T-helper 9 cell (primary cell): Measurements from ENCODE around the gene YY1AP1.
A peak's percentile ranks its signal among the peaks of the same experiment; 100 is the strongest.
"Not testable (repeated sequence)": the region's sequence is repeated elsewhere in the genome, so short reads cannot be mapped to it uniquely, and the experiment has no call there.

Experiments
- DNase-seq: peaks from one replicate; pipeline ENCODE4 v3.0.0-alpha.2; 2020

Gene YY1AP1

DNA sequence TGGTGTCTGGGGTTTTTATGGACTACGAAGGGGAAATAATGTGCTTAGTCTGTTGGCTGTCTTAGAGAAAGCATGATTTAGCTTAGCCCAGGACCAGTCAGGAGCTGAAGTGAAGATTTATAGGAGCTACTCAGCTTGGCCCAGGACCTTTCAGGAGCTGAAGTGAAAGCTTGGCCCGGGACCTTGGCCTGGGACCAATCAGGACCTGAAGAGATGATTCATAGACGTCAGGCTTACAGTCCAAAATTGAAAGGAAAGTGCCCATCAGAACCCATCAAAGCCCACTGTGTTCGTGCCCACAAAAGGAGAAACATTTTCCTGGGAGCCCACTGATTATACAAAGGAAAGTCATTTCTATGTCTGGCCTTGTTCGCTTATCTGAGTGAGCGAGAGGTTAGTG is 42.9 kb downstream of the YY1AP1 start:
- DNase-seq = no peak

DNA sequence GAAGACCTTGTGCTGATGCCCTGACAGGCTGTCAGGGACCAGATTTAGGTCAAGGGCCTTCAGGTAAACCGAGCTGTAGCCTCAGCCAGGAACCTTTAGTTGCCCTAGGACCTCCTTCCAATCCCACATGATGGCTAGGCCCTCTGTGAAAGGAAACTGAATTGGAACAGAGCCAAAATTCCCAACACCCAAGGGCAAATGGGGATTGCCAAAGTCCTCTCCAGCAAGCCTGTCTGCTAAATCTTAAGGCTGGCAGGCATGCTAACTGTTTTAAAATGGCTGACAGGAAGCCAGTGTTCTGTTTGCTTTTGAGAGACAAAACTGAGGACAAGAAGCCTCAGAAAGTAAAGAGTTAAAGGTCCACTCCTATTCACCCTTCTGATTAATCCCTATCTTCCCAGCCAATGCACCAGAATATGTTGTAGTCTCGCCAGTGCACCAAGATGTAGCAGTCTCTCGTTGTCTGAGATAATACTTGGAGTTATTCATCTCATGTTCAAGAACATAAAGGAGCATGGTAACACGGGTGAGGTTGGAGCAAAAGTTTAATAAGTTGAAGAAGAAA is 43.5 kb downstream of the YY1AP1 start:
- no peak for DNase-seq

DNA sequence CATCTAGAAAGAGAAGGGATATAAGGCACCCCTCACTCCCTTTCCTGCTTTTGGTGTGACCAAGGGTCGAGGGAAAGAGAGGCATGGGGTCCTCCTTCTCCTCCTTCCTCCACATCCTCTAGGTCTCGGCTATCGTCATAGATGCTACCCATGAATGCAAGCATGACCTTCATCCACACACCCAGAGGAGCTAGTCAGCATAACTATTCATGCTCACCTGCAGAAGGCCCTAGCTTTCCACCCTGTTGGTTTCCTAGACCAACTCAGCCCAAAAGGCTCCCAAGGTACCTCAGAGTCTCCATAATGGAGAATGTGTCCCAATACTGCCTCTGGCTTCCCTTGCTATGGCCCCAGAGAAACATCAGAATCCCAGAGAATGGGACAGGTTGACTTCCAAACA is 45.3 kb downstream of the YY1AP1 start:
- DNase-seq = no peak

DNA sequence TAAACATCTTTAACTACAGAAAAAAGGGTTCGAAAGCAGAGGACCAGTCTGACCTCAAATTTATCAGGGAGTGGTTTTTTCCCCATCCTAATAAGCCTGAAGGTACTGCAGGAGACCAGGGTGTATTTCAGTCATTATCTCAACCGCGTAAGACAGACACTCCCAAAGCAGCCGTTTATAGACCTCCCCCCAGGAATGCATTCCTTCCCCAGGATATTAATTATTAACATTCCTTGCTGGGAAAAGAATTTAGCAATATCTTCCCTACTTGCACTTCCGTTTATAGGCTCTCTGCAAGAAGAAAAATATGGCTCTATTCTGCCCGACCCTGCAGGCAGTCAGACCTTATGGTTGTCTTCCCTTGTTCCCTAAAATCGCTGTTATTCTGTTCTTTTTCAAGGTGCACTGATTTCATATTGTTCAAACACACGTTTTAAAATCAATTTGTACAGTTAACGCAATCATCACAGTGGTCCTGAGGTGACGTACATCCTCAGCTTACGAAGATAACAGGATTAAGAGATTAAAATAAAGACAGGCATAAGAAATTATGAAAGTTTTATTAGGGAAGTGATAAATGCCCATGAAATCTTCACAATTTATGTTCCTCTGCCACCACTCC is 45.9 kb downstream of the YY1AP1 start:
- DNase-seq = not testable (repeated sequence)

DNA sequence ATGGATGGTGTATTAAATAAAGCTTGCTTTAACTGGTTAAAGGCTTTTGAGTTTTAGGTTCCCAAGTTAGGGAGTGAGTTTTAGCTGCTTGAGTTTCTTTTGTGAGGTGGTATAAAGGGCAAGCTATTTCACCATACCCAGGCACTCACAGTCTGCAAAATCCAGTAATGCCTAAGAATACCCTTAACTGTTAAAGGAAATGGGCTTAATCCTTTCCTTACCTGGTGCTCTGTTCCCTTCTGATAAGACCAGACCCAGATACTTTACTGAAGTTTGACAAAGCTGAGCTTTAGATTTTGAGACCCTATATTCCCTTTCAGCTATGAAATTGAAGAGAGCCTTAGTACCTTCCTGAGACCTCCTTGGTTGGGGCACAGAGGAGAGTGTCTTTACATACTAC is 48.2 kb downstream of the YY1AP1 start:
- DNase-seq = no peak

DNA sequence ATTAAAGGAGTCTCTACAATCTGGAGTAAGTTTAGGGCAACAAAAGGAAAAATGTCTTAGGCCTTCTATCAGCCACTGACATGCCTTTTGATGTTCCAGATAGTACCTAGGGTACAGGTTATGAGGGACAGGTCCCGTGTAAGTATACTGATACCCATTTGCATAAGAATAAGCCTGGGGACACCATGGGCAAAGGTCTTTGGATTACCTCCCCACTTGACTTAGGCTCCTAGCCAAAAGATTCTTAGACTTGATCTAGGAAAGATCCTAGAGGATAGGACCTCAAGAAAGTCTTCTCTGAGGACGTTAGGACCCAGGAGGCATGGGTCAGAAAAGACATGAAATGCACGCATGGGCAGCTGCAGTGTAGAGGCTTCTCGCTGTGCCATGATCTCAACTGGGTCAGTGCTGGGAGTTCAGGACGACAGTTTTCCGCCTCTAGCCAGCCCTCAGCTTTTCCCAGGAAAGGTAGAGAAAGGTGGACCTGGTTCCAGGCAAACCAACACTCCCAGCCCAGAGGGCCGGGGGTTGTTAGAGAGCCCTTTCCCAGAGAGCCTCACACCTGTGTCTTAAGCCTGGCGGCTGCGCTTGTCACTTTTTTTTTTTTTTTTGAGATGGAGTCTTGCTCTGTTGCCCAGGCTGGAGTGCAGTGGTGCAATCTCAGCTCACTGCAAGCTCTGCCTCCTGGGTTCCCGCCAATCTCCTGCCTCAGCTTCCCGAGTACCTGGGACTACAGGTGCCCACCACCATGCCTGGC is 52.0 kb downstream of the YY1AP1 start:
- no peak for DNase-seq

DNA sequence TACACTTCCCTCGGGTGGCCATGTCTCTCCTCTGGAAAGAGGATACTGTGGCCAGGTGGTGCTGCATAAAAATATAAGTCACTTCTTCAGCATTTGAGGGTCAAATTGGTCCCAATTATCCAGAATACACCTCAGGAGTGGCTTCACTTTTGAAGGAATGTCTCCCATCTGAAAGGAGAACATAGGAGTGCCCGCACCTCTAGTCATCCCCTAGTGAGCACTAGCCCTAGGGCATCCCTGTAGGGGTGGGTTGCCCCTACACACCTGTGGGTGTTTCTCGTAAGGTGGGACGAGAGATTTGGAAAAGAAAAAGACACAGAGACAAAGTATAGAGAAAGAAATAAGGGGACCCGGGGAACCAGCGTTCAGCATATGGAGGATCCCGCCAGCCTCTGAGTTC is 62.1 kb downstream of the YY1AP1 start:
- not testable (repeated sequence) for DNase-seq

DNA sequence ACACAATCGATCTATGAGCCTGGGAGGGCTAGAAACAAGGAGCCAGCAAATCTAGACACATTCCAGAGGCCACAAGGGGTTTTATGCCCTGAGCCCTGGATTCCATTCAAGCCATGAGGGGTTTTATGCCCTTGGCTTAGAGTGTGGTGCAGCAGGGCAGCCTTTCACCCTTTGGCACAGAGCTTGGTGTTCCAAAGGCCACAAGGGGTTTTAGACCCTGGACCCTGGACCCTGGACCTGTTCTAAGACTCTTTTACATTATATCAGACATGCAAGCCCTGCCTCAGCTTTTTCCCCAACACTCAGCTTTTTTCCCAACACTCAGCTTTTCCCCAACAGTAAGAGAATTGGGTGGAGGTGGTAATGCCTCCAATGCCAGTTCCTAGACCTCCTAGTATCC is 65.2 kb downstream of the YY1AP1 start:
- no peak for DNase-seq

DNA sequence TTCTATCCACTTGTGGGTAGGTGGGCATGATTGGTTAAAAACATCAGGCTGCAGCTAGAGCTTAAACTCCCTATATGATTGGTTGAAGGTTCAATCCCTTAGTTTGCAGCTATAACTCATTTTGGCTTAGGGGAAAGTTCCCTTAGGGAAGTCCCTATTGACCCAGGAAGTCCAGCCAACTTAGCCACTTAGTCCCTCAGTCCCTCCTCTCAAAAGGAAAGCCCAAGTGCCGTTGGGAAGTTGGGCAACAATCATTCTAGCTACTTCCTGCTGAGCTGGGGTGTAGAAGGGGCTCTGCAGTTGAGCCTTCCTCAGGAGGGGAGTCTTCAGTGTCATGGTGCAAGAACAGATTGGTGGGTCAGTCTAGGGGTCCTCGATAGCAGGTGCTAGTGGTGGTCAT is 66.4 kb downstream of the YY1AP1 start:
- DNase-seq = no peak

DNA sequence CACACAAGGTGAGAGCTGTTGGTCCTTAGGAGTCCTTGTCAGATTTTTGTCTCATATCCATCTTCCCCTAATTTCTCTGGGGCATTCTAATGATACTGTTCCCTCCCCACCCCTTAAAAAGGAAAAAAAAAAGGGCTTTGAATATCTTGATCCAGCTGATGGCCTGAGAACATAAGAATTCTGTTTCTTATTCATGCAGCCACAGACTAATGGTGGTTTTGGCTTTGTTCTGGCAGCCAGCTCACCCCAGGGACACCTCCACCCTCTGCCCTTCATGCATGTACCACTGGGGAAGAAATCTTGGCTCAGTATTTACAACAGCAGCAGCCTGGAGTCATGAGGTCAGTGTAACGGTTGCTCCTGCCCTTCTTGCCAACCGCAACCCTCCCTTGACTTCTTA is 75.3 kb downstream of the YY1AP1 start:
- not testable (repeated sequence) for DNase-seq

DNA sequence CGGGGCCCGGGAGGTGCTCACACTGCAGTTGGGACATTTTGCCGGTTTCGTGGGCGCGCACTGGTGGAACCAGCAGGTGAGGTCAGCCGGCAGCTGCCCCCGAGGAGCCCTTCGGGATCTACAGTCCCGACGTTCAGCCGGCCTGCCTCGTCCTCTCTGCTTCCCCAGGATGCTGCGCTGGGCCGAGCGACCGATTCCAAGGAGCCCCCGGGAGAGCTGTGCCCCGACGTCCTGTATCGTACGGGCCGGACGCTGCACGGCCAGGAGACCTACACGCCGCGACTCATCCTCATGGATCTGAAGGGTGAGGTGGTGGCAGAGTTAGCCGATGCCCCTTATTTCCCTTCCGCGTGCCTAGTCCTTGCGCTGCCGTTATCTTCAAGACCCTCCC is 78.3 kb downstream of the YY1AP1 start:
- DNase-seq = not testable (repeated sequence)

DNA sequence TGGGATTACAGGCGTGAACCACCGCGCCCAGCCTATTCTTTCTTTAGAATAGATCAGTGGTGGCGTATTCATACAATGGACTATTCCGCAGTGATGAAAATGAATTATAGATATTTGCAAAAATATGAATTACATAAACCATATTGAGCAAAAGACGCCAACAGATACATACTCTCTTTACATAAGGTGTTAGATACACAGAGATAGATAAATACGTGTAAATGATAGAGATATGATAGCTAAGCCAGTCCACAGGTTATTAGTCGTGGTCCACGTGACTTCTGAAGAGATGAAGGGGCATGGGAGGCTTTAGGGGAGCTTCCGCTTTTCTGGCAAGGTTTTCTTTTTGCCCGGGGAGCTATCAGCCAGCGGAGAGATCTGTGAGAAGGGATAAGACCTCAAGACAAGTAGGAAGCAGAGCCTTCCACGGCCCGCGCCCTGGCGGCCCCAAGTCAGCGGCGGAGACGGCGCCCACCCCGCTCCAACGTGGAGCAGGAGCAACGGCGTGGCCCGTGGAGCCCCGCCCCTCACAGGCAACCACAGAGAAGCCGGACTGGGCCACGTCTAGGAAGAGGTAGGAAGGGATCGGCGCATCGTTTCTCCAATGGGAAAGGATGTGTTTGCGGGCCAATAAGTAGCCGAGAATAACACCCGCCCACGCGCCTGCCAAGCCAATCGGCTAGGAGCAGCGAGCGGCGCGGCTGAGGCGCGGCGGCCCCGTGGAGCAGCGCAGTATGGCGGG is 78.9 kb downstream of the YY1AP1 start, which contains the start of gene MSTO1:
Gene MSTO1 (plus strand): TSS at position 704 of the 742 bp plus-strand sequence. CDS start 31 bp downstream, at position 735.
- peak; percentile 88 for DNase-seq
